Heart right ventricle (tissue), 16 donors: ENCODE data around the gene SPDYE3. TPM values are rescaled to one million over a fixed set of nuclear protein-coding genes. Genes with fewer than 3 reads are reported as not detected.
"Not testable (repeated sequence)": the region's sequence is repeated elsewhere in the genome, so short reads cannot be mapped to it uniquely, and the experiment has no call there.

ENCODE experiments used
- ATAC-seq, 8 donors: fragments of 200-7000 bp; cut with Tn5 transposase; one replicate each; pipeline ENCODE4 v1.9.1; 2020; ENCODE audit warnings: mild to moderate bottlenecking in 8 of 8, moderate library complexity in 8 of 8, moderate number of reproducible peaks in 1 of 8
- DNase-seq, 2 donors: peaks; one replicate each; pipeline ENCODE4 v3.0.0-alpha.2; 2020
- H3K27ac ChIP-seq, 10 donors: fragments of 200-600 bp; sonication (generic) in 2 of 10; one replicate each; pipeline versions ENCODE4 v1.5.0 to v1.8.0; 2020 to 2022; ENCODE audit warnings: mild to moderate bottlenecking in 3 of 10
- H3K27me3 ChIP-seq, 7 donors: fragments of 200-600 bp; one replicate each; pipeline ENCODE4 v1.8.0; 2021 to 2022; ENCODE audit warnings: mild to moderate bottlenecking in 2 of 7
- H3K36me3 ChIP-seq, 9 donors: fragments of 200-600 bp; sonication (generic) in 1 of 9; one replicate each; pipeline versions ENCODE4 v1.5.0 to v1.8.0; 2020 to 2022; ENCODE audit warnings: mild to moderate bottlenecking in 2 of 9
- H3K4me1 ChIP-seq, 9 donors: fragments of 200-600 bp; sonication (generic) in 1 of 9; one replicate each; pipeline versions ENCODE4 v1.5.0 to v1.8.0; 2020 to 2022; ENCODE audit warnings: mild to moderate bottlenecking in 4 of 9
- H3K4me3 ChIP-seq, 10 donors: fragments of 200-600 bp; sonication (generic) in 2 of 10; one replicate each; pipeline versions ENCODE4 v1.5.0 to v1.8.0; 2020 to 2022; ENCODE audit warnings: mild to moderate bottlenecking in 7 of 10, moderate library complexity in 2 of 10
- H3K9me3 ChIP-seq, 11 donors: fragments of 200-600 bp in 10 of 11; sonication (generic) in 2 of 11; one replicate each; pipeline versions ENCODE4 v1.5.0 to v1.8.0; 2013 to 2022; ENCODE audit warnings: mild to moderate bottlenecking in 2 of 11, control low read depth in 1 of 11, moderate library complexity in 1 of 11
- WGBS, 2 donors: extraction: QIAGEN DNeasy Blood & Tissue Kit; methylation state at CpG; one replicate each; pipeline ENCODE4 v1.1.7; 2013; ENCODE audit warnings: inconsistent platforms in 1 of 2; 5-methylcytosine and 5-hydroxymethylcytosine counted together
- intact Hi-C, 10 donors: fragments of 100-400 bp; cut with DNase I; formaldehyde crosslinking; loops; one replicate each; pipeline versions ENCODE4 v1.11.1 to v1.14.2; 2022
- polyA plus RNA-seq, 2 donors: library from polyadenylated mRNA; stranded (reverse); fragments of 200-250 nt; gene quantifications; one replicate each; pipeline ENCODE4 v1.2.3, GENCODE V29; 2013
- total RNA-seq, 10 donors: library from RNA; stranded (reverse); fragmentation: NEBNext Ultra II Directional in 3 of 10; extraction: Animal tissue kit (Norgen Biotek cat#: 25700) in 3 of 10; gene quantifications; one replicate each; pipeline versions ENCODE4 v1.2.1 to v1.2.4, GENCODE V29; 2021 to 2023
- TF ChIP-seq, protein P1 (sequence below), 9 donors: fragments of 200-600 bp; sonication (generic) in 2 of 9; IDR thresholded peaks; one replicate each; pipeline versions ENCODE4 v1.5.0 to v1.8.0; 2021 to 2022; ENCODE audit warnings: antibody characterized with exemption in 9 of 9, mild to moderate bottlenecking in 5 of 9, moderate library complexity in 1 of 9
- donor health status: Arrhythmogenic right ventricular cardiomyopathy.
- donor health status: ischemic (EF 13 %, LVEDD 7.1; RV severe dilation, severe dysfunction).
- donor health status: healthy with polysubstance abuse.
- donor health status: DM: no; HTN: yes; CAD: no.
- donor health status: DM: no; HTN: no; CAD: no.
- donor health status: ischemic (EF 25% LVEDD 6.9; RV normal size, moderate dysfunction).
- donor health status: ischemic (EF 25% LVEDD 5.7; RV mildly dilated, moderate dysfunction).
- donor health status: healthy.
- donor health status: DM: yes; HTN: yes; CAD: no.
- donor health status: Ischemic cardiomyopathy.
- donor health status: ischemic (EF 35%, LVEDD 5.7; RV mildly dilated, moderate dysfunction).
- donor health status: nonischemic (EF 11% LVEDD 7.7; RV severe dilation, severe dysfunction).
- donor health status: DM: yes; HTN: yes; CAD: no.
- donor health status: PGD.
- donor health status: ischemic (EF 29% LVEDD 5.4; RV normal size, mild dysfunction).
- donor health status: nonischemic (EF 23%, LVEDD 6.1; RV moderate dilation, normal function).

The SPDYE3 gene
- total and polyA plus RNA-seq, 12 donors: 0.04 to 0.15 TPM; not detected in 10

DNA sequence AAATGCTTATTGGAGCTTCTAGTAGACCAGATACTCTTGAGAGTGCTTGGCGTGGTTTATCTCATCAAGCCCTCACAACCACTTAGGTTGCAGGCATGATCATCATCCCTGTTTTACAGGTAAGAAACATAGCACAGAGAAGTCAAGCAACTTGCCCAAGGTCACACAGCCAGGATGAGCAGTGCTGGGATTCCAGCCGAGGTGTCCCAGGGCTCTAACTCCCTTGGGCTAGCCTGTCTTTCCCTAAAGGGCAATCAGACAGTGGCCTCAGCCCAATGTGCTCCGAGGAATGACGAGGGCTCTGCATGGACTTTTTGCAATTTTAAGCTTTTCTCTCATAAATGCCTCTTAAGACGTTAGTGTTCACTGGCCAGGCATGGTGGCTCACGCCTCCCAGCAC is 39.9 kb upstream of the SPDYE3 start:
- no peak for ATAC-seq
- no peaks in the 10 kb centered on the region for H3K9me3 ChIP-seq
- intact Hi-C loops: no loop called here
- DNase-seq: no peak
- H3K27ac ChIP-seq: no peak overlapping the region
- H3K4me3 ChIP-seq: no peak overlapping the region
- WGBS, 2 donors: 92 to 93% methylated on average over 6 of the region's 6 CpGs
- peaks cover 0 to 33% (median 14%) of the 10 kb centered on the region in 9 donors for H3K4me1 ChIP-seq
- no peaks in the 10 kb centered on the region for H3K27me3 ChIP-seq
- TF ChIP-seq, protein P1, sequence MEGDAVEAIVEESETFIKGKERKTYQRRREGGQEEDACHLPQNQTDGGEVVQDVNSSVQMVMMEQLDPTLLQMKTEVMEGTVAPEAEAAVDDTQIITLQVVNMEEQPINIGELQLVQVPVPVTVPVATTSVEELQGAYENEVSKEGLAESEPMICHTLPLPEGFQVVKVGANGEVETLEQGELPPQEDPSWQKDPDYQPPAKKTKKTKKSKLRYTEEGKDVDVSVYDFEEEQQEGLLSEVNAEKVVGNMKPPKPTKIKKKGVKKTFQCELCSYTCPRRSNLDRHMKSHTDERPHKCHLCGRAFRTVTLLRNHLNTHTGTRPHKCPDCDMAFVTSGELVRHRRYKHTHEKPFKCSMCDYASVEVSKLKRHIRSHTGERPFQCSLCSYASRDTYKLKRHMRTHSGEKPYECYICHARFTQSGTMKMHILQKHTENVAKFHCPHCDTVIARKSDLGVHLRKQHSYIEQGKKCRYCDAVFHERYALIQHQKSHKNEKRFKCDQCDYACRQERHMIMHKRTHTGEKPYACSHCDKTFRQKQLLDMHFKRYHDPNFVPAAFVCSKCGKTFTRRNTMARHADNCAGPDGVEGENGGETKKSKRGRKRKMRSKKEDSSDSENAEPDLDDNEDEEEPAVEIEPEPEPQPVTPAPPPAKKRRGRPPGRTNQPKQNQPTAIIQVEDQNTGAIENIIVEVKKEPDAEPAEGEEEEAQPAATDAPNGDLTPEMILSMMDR (IDR thresholded peaks at IDR 0.05): no peak
- H3K36me3 ChIP-seq: no peaks in the 10 kb centered on the region

DNA sequence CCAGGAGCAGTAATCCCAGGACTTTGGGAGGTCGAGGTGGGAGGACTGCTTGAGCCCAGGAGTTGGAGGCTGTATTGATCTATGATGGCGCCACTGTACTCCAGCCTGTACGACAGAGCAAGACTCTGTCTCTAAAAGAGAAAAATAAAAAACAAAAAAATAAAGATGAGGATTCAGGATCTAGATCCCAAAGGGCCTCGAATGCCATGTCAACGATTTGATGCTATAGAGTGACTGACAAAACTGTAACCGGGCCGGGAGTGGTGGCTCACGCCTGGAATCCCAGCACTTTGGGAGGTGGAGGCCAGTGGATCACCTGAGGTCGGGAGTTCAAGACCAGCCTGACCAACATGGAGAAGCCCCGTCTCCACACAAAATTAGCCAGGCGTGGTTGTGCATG is 38.6 kb upstream of the SPDYE3 start:
- H3K27me3 ChIP-seq, H3K4me3 ChIP-seq, intact Hi-C loops, H3K27ac ChIP-seq, ATAC-seq, H3K36me3 ChIP-seq, H3K9me3 ChIP-seq, DNase-seq: not testable (repeated sequence)
- WGBS, 2 donors: 92 to 97% methylated on average over 11 of the region's 11 CpGs
- H3K4me1 ChIP-seq: peaks cover 0 to 35% (median 14%) of the 10 kb centered on the region in 9 donors

- H3K9me3 ChIP-seq, H3K36me3 ChIP-seq, H3K4me3 ChIP-seq, DNase-seq, H3K27ac ChIP-seq, H3K27me3 ChIP-seq, ATAC-seq, intact Hi-C loops: not testable (repeated sequence)
- H3K4me1 ChIP-seq: peaks cover 0 to 35% (median 14%) of the 10 kb centered on the region in 9 donors
- WGBS, 2 donors: 83 to 86% methylated on average over 14 of the region's 14 CpGs
These were observed 38.0 kb upstream of the SPDYE3 start for GRCh38 chr7:100269306-100270045.

DNA sequence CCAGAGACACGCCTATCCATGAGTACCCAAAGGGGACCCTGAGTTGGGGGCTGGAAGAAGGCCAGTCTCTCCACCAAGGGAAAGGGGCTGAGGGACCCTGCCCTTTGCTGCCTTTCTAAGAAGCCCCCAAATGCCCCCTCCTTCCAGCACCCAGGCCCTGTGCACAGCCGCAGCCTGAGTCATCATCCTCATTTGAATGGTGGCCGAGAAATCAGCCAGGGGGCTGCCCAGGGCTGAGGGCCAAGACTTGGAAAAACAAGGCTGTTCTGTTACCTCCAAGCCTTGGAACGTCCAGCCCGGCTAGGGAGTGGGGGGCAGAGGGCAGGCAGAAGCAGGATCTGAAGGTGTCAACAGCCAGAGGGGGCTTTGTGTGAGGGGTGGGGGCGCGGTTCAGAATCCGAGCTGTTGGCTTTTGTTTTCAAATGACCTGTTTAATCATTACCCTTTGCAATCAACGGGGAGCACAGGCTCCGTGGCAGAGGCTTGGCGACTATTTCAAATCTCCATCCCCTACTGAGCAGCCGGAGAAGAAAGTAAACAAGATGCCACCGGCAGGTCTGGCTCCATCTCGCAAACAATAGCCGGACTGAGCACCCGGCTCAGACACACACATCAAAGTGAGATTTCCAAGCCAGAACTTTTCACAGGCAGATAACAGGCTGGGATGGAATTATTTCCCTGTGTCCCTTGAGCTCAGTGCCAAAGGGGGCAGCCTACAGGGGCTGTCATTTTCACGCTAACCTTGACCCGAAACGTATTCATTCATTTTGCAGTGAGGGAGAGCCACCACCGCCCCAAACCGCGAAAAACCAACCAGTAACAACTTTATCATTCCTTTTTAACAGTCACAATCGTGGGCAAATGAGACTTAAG is 37.2 kb upstream of the SPDYE3 start:
- DNase-seq, H3K36me3 ChIP-seq, ATAC-seq, H3K9me3 ChIP-seq, H3K27me3 ChIP-seq, intact Hi-C loops: not testable (repeated sequence)
- WGBS, 2 donors: 26 to 33% methylated on average over 15 to 16 of the region's 23 CpGs
- Histone ChIP-seq H3K4me3 (peak overlapping the region in 8 of 10 donors; percentile 68 to 94 (median 70)), H3K4me1 (peaks cover 0 to 35% (median 14%) of the 10 kb centered on the region in 9 donors), H3K27ac (peak overlapping the region in 1 of 10 donors; percentile 1)

DNA sequence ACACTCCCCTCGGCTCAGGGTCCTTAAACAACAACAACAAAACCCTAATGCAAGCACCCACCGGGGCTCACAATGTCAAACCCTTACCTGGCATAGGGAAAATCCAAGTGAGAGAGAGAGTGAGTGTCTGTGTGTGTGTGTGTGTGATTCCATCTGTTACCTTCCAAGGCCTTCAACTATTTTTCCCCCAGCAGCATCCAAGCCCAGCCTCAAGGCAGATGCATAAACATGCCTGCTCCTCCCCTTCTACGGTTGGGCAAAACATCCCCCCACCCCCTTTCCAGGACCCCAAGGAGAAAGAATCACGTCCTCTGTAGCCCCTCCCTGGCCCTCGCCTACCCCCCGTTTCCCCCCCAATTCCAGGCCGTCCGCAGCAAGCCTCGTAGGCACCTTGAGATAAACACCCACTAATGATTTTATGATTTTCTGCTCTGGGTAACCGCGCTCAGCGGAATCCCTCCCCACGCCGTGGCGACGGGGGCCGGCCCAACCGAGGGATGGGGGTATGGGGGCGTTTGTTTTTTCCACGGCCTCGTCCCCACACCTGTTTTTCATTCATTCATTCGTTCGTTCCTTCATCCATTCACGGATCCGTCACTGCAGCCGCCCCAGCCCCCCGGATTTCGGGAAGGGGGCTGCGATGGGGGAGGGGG is 36.4 kb upstream of the SPDYE3 start:
- 2% methylated on average over 23 to 29 of the region's 29 CpGs for WGBS, 2 donors

More for the DNA sequence above, 36.4 kb upstream of the SPDYE3 start:
- H3K27me3 ChIP-seq, H3K36me3 ChIP-seq, H3K9me3 ChIP-seq, DNase-seq, intact Hi-C loops: not testable (repeated sequence)
- H3K27ac ChIP-seq: peak overlapping the region in 3 of 10 donors; percentile 54 to 71 (median 59)
- H3K4me3 ChIP-seq: peak overlapping the region; percentile 50 to 94 (median 70)
- H3K4me1 ChIP-seq: peaks cover 0 to 29% (median 13%) of the 10 kb centered on the region in 9 donors
- peak in 1 of 8 donors; percentile 16 for ATAC-seq
